ENCODE results near the gene EPHA2.
"Not testable (repeated sequence)": the region's sequence is repeated elsewhere in the genome, so short reads cannot be mapped to it uniquely, and the experiment has no call there.

EPHA2 gene

DNA sequence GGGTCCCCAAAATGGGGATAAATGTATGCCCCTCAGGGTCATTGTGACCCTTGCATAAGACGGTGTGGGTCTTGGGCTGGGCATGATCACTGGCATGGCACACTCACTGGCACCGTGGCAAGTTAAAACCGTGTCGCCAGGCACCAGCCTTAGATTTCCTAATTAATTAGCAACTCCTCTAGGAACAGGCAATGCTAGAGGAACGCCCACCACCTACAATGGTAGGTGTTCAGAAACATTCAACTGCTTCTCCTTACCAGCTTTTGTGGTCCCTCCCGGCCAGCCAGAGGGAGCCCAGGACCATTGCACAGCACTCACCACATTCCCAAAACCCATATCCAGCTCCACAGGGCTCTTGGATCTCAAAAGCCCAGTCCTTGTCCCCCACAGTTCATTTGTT, 36.4 kb downstream of the EPHA2 start:
- no peak for DNase-seq (ENCODE audit: low read depth)

DNA sequence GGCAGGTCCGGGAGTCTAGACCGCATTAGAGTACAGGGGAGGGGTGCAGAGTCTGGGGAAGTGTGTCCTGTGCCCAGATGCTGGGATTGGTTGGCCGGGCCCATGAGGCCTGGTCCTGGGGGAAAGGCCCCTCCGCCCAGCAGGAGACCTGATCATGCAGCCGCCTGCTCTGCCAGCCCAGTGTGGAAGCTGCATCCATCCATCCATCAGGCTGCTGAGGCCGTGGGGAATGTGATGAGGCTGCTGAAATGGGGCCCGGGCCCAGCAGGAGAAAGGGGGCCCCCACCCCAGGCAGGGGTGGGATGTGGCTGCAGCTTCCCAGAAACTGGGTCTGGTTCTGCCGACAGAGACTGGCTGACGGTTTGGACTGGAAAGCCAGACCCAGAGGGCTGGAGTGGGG, 37.2 kb downstream of the EPHA2 start:
- DNase-seq (ENCODE audit: low read depth) = no peak

DNA sequence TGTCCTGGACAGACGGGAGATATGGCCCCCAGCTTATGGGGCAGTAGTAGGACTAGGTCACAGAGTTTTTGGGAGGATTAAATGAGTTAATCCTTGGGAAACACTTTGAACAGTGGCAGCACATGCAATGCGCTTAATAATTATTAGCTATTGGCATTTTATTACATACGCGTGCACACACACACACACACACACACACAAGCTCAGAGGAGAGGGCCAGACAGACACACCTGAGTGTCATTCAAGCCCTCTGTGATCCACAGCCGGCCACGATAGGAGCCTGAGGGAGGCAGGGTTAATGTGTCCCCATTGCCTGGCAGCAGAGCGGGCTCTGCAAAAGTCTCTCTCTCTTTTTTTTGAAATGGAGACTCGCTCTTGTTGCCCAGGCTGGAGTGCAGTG, 37.9 kb downstream of the EPHA2 start:
- no peak for DNase-seq (ENCODE audit: low read depth)

DNA sequence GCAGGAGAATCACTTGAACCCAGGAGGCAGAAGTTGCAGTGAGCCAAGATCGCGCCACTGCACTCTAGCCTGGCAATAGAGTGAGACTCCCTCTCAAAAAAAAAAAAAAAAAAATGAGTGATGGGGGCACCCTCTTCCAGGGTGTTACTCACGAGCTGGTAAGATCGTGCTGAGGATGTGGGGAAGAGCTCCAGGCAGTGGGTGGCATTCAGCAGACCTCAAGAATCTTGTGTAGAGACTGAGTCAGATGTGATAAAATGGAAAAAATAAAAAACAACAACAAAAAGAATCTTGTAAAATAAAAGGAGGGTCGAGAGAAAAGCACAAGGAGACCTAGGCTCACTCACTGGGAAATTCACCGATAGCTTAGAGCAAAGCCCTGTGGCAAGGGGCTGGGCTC, 38.5 kb downstream of the EPHA2 start:
- no peak for DNase-seq (ENCODE audit: low read depth)

DNA sequence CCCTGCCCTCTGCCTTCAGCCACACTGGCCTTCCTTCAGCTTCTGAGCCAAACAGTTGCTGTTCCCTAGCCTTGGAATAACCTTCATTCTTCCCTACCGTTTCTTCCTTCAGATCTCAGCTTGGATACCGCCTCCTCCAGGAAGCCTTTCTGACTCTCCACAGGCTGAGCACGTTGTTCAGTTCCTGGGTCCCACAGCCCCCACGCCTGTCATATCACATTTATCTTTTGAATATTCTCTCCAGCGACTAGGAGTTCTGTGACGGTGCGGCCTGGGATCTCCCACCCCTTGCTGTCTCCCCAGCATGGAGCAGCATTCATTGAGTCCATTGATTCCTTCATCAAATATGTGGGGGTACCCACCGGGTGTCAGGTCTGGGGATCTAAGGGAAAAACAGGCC, 39.2 kb downstream of the EPHA2 start:
- DNase-seq (ENCODE audit: low read depth) = no peak

DNA sequence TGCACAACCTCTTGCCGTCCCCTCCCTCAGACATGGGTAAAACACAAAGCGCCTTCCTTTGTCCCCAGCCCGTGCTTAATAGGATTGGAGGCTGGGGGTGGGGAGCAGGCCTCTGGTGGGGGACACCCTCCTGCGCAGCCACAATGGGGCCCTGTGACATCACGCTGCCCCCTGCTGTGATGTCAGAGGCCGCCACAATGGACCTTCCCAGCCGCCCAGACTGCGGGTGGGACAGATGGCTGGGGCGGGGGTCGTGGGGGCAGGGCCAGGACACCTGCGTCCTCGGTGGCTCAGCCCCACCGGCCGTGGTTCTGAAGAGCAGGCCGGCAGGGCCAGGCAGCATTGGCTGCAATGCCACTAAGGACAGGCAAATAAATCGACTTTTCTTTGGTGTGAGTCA, 39.9 kb downstream of the EPHA2 start:
- DNase-seq (ENCODE audit: low read depth) = no peak

DNA sequence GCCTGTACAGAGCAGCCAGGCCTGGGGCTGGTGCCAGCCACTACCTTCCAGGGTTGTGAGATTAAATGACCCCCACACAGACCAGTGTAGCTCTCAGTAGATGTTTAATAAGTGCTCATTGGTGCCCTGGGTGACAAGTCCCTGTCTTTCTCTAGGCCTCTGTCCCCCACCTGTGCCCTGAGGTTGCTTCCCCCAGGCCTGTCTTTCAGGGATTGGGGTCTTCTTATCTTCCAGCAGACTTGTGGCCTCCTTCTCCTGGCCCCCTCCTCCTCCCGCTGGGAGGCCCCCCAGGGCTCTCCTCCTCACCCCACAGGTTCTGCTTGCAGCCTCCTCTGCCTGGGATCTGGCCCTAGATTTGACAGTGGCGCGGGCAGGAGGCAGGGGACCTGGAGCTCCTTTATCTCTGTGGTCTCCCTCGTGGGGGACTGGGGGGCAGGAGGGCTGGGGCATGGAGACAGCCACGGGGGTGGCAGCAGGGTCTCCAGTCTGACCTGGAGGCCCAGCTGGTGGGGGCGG, 40.3 kb downstream of the EPHA2 start:
- no peak for DNase-seq (ENCODE audit: low read depth)

DNA sequence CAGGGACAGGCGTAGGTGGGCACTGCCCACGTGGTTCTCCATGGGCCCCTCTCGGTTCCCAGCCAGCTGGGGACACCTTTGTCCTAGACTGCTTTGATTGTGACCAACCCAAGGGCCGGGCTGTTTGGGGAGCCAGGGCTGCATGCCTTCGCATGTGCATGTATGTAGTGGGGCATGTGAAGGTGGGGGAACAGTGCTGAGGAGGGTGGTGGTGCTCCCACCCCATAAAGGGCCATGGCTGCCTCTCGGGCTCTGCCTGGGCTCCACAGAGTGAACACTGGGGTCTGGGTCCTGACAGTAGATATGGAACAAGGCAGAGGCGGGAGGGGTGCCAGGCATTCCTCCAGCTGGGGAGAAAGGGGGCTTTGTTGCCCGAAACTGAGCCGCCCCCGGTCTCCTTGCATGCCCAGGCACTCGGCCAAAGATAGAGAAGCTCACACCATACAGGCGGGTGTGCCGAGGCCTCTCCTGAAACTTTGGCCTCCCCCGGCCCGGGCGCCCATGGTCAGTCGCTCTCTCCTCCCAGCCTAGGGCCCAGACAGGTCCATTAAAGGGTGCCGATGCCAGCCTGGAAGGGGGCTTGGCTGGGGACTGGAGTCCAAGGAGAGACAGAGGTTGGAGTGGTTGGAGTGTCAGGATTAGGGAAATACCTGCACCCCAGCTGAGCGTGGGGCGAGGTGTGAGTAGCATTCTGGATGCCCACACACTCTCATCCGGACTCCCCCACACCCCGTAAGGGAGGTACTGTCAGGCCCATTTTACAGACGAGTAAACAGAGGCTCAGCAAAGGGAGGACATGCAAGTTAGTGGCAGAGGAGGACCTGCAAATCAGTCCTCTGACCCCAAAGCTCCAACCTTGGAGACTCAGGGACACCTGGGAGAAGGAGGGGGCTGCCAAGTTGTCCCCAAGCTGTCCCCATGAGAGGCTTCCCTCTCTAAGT, 41.1 kb downstream of the EPHA2 start:
- no peak for DNase-seq (ENCODE audit: low read depth)

DNA sequence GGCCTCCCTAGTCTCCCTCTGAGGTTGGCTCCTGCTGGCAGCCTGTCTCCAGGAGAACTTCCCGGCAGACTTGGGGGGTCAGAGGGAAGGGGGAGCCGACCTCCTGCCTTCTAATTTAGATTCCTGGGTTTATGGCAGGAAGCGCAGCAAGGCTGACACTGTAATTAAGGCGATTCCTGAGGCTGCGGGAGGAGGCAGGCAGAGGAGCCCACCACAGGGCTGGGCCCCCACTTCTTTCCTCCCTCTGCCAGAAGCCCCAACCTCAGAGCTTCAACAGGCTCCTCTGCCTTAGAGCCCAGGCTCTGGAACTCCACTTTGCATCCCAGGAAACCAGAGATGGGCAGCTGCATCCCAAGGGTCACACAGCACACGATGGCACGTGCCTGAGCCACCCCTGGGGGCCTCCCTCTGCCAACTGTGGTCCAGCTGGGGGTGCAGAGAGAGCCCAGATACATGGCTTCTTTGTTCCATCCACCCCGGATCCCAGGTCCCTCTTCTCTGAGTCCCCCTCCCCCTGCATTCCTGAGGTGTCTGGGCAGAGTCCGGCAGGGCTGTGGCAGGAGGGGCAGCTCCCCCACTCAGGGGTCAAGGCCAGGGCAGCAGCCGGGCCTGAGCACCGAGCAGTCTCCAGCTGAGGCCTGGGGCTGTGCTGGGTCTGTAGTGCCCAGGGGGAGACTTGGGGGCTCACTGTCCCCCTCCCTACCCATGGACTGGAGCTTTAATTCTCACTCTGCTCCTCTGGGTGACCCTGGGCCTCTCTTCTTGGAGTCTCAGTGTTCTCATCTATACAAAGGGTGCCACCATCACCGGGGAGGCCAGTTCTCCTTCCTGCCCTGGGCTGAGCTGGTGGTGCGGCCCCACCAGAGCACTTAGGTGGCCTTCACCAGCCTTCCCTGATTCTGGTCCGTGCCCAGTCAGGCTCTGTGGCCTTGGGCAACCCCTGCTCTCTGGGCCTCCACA, 43.0 kb downstream of the EPHA2 start:
- no peak for DNase-seq (ENCODE audit: low read depth)

DNA sequence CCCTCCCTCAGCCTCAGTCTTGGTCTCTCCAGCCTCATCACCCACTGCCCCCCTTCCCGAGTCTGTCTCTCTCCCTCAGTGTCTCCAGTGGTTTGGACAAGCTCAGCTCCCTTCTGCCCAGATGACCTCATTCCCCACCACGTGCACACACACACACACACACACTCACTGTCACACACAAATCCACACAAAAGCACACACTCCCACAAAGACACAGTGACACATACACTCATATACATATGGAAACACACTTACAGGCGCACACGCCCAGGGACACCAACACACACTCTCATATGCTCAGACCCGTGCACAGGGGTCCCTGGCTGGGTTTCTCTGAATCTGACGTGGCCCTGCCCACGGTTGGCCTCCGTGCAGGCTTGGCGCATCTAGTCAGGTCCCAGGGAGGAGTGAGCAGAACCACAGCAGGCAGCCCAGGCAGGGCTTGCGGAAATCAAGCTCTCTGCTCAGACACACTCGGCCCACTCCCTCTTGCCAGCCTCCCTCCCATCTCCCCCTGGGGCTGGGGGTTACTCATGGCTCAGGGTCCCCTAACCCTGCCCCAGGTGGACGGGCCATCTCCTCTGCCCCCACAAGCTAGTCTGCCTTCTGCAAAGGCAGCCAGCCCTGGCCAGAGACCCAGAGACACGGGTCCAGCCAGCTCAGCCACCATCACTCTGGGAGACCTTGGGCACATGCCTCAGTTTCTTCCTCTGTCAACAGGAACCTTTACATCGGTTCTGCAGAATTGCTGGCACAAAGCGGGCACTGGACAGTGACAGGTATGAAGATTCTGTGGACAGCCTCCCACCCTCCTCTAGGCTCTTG, 43.9 kb downstream of the EPHA2 start:
- DNase-seq (ENCODE audit: low read depth) = peak; percentile 76

DNA sequence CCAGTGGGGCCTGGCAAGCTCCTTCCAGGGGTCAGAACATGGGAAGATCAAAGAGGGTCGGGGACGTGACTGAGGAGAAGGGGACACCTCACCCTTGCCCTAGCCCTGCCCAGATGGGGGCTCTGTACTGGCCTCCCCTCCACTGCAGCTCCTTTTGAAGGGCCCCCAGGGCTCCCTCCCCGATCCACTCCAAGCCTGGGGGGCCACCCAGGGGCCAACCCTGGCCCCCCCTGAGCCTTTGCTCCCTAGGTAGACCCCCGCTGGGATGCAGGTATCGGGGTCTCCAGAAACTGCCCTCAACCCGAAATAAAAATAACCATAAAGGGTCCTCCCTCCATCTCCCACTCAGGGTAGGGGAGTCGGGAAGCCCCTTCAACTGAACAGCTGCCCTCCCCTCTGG, 45.0 kb downstream of the EPHA2 start:
- no peak for DNase-seq (ENCODE audit: low read depth)

DNA sequence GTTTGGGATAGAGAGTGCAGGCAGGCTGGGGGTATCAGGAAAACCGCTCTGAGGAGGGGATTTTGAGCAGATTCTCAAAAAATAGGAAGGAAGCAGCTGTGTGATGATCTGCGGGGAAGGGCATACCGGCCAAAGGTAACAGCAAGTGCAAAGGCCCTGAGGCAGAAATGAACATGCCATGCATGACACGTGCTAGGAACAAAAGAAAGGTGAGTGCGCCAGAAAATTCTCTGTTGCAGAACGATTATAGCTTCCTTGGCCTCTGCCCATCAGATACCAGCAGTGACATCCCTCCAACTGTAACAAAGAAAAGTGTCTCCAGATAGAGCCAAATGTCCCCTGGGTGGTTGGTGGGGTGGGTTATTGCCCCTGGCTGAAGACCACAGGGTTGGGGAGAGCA, 45.4 kb downstream of the EPHA2 start:
- DNase-seq (ENCODE audit: low read depth) = no peak

DNA sequence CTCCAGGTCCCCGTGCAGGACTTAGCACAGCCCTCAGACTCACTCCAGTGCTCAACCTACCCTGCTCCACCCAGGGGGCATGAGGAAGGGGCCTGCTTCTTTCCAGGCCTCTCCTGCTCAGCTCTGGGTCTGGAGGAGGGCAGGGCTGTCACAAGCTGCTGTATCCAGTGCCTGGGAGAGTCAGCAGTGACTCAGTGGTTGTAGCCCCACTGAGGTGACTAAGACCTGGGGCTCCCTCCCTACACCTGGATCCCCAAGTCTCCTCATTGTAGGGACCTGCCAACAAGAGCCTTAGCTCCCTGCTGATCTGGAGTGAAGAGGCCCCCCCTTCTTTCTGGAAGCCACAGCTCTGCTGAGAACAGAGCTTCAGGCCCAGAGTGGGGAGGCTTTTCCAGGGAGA, 46.3 kb downstream of the EPHA2 start:
- no peak for DNase-seq (ENCODE audit: low read depth)

DNA sequence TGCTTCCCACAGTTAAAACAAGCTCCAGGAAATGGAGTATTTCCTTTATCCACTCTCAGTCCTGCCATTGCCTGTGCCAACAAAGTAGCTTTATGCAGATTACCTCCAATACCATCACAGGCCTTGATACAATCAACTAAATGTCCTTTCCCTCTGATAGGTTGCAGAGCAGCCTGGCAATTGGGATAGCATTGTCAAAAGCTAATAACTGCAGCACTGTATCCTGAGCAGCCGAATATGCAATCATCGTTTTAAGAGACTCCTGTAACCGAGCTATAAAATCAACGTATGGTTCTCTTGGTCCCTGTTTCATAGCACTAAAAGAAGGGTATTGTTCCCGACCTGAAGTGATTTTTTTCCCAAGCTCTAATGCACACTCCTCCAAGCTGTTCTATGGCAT, 48.8 kb downstream of the EPHA2 start:
- not testable (repeated sequence) for DNase-seq (ENCODE audit: low read depth)

DNA sequence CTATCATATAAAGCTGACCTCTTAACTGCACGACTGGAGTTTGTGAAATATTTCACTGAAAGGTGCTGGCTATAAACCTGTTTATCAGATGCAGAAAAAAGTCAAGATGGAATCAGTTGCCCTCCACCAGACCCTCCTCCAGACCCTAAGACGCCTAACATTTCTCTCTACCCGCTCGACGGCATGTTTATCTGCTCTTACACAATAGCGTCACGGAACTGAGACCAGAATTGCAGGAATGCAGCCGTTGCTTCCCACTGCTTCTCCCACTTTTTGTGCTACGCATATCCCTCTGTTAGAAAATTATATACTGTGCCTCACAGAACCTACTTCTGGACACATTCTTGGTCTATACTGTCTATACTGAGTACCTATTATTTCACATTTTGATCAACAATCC, 54.2 kb downstream of the EPHA2 start:
- DNase-seq (ENCODE audit: low read depth) = no peak

DNA sequence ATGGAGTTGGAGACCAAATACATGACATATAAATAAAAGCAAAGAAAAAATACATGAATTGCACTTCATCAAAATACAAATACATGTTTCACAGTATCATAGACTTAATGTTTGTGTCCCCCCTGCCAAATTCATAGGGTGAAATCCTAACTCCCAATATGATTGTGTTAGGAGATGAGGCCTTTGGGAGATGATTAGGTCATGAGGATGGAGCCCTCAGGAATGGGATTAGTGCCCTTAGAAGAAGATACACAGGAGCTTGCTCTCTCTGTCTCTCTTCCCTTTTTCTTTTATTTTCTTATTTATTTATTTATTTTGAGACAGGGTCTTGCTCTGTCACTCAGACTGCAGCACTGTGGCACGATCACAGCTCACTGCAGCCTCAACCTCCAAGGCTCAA, 56.5 kb downstream of the EPHA2 start:
- DNase-seq (ENCODE audit: low read depth) = no peak

DNA sequence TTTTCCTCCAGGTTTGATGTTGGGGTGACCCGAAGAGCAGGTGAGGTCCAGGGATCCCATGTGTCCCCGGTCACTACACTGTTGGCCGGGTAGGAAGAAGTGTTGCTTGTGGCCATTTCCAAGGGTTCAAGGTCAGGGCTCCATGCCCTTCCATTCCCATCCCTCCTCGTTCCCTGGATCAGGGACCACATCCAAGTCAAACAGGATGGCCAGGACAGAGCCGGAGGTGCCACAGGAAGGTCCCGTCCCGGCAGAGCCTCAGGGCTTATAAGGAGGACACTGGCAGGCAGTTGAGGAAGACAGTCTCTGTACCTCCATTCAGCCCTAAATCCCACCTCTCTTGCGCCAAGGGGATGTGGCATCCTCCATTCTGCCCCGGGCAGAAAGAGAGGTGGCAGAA, 60.4 kb downstream of the EPHA2 start:
- no peak for DNase-seq (ENCODE audit: low read depth)

DNA sequence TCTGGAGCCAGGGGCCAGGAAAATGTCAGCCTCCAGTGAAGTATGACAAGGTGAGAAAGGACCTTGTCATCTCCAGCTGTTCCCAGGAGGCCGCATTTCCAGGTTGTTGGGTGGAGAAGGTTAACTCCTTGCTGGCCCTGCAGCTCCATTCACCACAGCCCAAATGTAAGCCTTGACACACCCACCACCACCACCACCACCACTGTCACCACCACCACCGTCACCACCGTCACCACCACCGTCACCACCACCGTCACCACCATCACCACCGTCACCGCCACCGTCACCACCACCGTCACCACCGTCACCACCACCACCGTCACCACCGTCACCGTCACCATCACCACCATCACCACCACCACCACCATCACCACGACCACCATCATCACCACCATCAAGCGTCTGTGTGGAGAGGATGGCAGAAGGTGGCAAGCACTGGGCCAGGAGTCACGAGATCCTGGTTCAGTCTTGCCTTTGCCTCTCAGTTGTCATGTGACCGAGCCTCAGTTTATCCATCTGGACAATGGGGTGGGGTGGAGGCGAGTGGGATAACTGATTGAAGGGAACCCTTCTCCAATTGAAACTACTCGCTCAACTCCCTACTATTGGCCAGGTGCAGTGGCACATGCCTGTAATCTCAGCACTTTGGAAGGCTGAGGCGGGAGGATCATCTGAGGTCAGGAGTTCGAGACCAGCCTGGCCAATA, 61.3 kb downstream of the EPHA2 start:
- DNase-seq (ENCODE audit: low read depth) = no peak

DNA sequence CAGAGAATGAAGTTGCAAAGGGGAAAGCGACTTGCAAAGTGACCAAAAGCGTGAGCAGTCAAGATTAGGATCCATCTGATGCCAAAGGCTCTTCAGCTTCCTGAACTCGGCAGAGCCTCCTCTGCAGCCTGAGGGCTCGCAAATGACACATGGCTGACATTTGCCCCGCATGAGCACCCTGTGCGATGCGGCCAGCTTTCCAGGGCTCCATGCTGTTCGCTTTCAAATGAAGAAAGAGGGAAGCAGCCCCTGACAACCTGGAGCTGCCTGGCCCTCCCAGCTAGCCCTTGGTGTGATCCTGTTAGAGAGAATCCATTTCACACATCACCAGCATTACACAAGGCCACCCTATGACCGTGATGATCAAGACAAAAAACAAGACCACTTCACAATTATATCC, 62.3 kb downstream of the EPHA2 start:
- no peak for DNase-seq (ENCODE audit: low read depth)

DNA sequence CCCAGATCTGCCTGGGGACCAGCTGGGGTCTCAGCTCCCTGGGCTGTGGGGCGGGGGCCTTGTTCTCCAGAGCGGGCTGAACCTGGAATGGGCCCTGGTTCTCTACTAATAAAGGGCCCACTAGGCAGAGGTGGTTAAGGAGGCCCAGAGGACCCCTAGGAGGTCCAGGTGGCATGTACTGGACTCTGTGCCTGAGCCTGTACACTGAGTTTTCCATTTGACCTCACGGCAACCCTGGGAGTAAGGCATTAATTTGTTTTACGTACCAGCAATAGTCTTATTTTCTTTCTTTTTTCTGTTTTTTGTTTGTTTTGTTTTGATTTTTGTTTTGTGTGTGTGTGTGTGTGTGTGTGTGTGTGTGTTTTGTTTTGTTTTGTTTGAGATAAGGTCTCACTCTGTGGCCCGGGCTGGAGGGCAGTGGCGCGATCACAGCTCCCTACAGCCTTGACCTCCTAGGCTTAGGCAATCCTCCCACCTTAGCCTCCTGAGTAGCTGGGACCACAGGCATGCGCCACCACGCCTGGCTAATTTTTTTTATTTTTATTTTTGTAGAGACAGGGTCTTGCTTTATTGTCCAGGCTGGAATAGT, 62.9 kb downstream of the EPHA2 start:
- no peak for DNase-seq (ENCODE audit: low read depth)
